B cell (primary cell): ENCODE results near the gene PRSS8. TPM values are rescaled to one million over a fixed set of nuclear protein-coding genes. Genes with fewer than 3 reads are reported as not detected.
"Not testable (repeated sequence)": the region's sequence is repeated elsewhere in the genome, so short reads cannot be mapped to it uniquely, and the experiment has no call there.

ENCODE experiments used
- ATAC-seq: fragments of 200-7000 bp; cut with Tn5 transposase; one replicate; pipeline ENCODE4 v1.10.0; 2021; ENCODE audit warnings: low read depth, mild to moderate bottlenecking, moderate number of reproducible peaks, moderate library complexity
- CTCF ChIA-PET: fragments of 350-600 bp; sonication (Branson Sonifier 250); formaldehyde crosslinking; loops from one replicate; lab custom pipeline; 2021; ENCODE audit warnings: antibody characterized with exemption, inconsistent platforms; lab: Charles Lee
- POLR2A ChIA-PET: fragments of 350-600 bp; sonication (Branson Sonifier 250); formaldehyde crosslinking; loops from one replicate; lab custom pipeline; 2021; ENCODE audit warnings: antibody characterized with exemption; lab: Charles Lee
- DNase-seq: peaks from one replicate; pipeline ENCODE4 v3.0.0; 2013
- H2AFZ ChIP-seq: 2 replicates; pipeline ENCODE4 v1.6.1; 2012; ENCODE audit warnings: mild to moderate bottlenecking, low read depth, low read length; ENCODE audit not compliant: insufficient read depth, poor library complexity, severe bottlenecking
- H3K27ac ChIP-seq, 2 donors: 1 replicate in 1 of 2; 2 replicates in 1 of 2; pipeline ENCODE4 v1.5.1; 2012 to 2013; ENCODE audit warnings: low read length in 2 of 2, mild to moderate bottlenecking in 2 of 2, moderate library complexity in 1 of 2
- H3K27me3 ChIP-seq, 4 experiments: fragments of 200-600 bp in 1 of 4; sonication (generic) in 1 of 4; replicated peaks in 1 of 4; 1 replicate in 2 of 4; 2 replicates in 2 of 4; pipeline versions ENCODE4 v1.6.1 to v1.7.0; 2013 to 2016; ENCODE audit warnings: low read length in 3 of 4, mild to moderate bottlenecking in 2 of 4, mixed read lengths in 1 of 4, moderate library complexity in 1 of 4; ENCODE audit not compliant: insufficient read depth in 4 of 4, control insufficient read depth in 3 of 4; ENCODE audit errors: control extremely low read depth in 1 of 4
- H3K36me3 ChIP-seq, 2 experiments: replicated peaks in 1 of 2; 1 replicate in 1 of 2; 2 replicates in 1 of 2; pipeline versions ENCODE4 v1.6.1 to v1.7.1; 2013; ENCODE audit warnings: low read length in 1 of 2; ENCODE audit not compliant: insufficient read depth in 2 of 2, control insufficient read depth in 1 of 2; ENCODE audit errors: control extremely low read depth in 1 of 2, extremely low read depth in 1 of 2
- H3K4me1 ChIP-seq, 2 donors: fragments of 200-600 bp in 1 of 2; sonication (generic) in 1 of 2; 1 replicate in 1 of 2; 2 replicates in 1 of 2; pipeline versions ENCODE4 v1.5.1 to v1.6.1; 2013 to 2017; ENCODE audit warnings: low read length in 2 of 2; ENCODE audit not compliant: control insufficient read depth in 2 of 2, insufficient read depth in 2 of 2
- H3K4me2 ChIP-seq: replicated peaks from 2 replicates; pipeline ENCODE3; 2012; ENCODE audit warnings: mild to moderate bottlenecking, low read depth, low read length; ENCODE audit not compliant: poor library complexity, severe bottlenecking
- H3K4me3 ChIP-seq, 5 experiments: fragments of 200-600 bp in 1 of 5; sonication (generic) in 1 of 5; 1 replicate in 3 of 5; 2 replicates in 2 of 5; pipeline versions ENCODE4 v1.5.1 to v1.7.0; 2011 to 2016; ENCODE audit warnings: low read length in 4 of 5, mild to moderate bottlenecking in 4 of 5, low read depth in 2 of 5, control low read depth in 1 of 5, moderate library complexity in 1 of 5; ENCODE audit not compliant: insufficient read depth in 1 of 5; ENCODE audit errors: control extremely low read depth in 1 of 5, extremely low read depth in 1 of 5
- H3K79me2 ChIP-seq: fragments of 200-600 bp; sonication (generic); one replicate; pipeline ENCODE4 v1.6.0; 2016; ENCODE audit warnings: low read length; ENCODE audit not compliant: control insufficient read depth, insufficient read depth
- H3K9ac ChIP-seq: fragments of 200-600 bp; sonication (generic); 2 replicates; pipeline ENCODE4 v1.6.1; 2017; ENCODE audit warnings: mild to moderate bottlenecking, low read length, moderate library complexity
- H3K9me3 ChIP-seq, 3 donors: one replicate each; pipeline versions ENCODE4 v1.6.1 to v1.7.1; 2013; ENCODE audit warnings: low read length in 2 of 3; ENCODE audit not compliant: control insufficient read depth in 2 of 3, insufficient read depth in 1 of 3; ENCODE audit errors: control extremely low read depth in 1 of 3
- H4K20me1 ChIP-seq: 2 replicates; pipeline ENCODE4 v1.6.0; 2012; ENCODE audit warnings: mild to moderate bottlenecking, low read length; ENCODE audit not compliant: insufficient read depth, control insufficient read depth, poor library complexity, severe bottlenecking
- H3K27ac Mint-ChIP-seq: one replicate; pipeline ENCODE4 v1.8.0; 2021; ENCODE audit warnings: mixed read lengths
- H3K27me3 Mint-ChIP-seq: one replicate; pipeline ENCODE4 v1.8.0; 2021; ENCODE audit warnings: mixed read lengths
- H3K4me1 Mint-ChIP-seq: one replicate; pipeline ENCODE4 v1.8.0; 2021; ENCODE audit warnings: mixed read lengths
- H3K4me3 Mint-ChIP-seq: one replicate; pipeline ENCODE4 v1.8.0; 2021; ENCODE audit warnings: mixed read lengths
- H3K9me3 Mint-ChIP-seq: one replicate; pipeline ENCODE4 v1.8.0; 2022; ENCODE audit warnings: mixed read lengths; ENCODE audit not compliant: insufficient read depth
- EZH2 ChIP-seq: IDR thresholded peaks from 2 replicates; pipeline ENCODE4 v1.6.1; 2012; ENCODE audit warnings: borderline replicate concordance, low read depth, mild to moderate bottlenecking, moderate library complexity, low read length; ENCODE audit not compliant: insufficient read depth, poor library complexity, severe bottlenecking
- WGBS: methylation state at CpG from one replicate; pipeline ENCODE4 v1.1.5; 2013; ENCODE audit warnings: missing lambda C conversion rate; ENCODE audit not compliant: insufficient coverage; 5-methylcytosine and 5-hydroxymethylcytosine counted together
- intact Hi-C: fragments of 100-400 bp; cut with micrococcal nuclease; formaldehyde crosslinking; loops from one replicate; pipeline ENCODE4 v1.10.0; 2022
- polyA plus RNA-seq: library from polyadenylated mRNA; depleted of rRNA; stranded (reverse); fragments of >200 nt; gene quantifications from 2 replicates; pipeline ENCODE4 v1.2.3, GENCODE V29; 2012
- total RNA-seq, 2 donors: library from RNA; stranded (reverse); fragments of 120-200 nt in 1 of 2; gene quantifications; 1 replicate in 1 of 2; 2 replicates in 1 of 2; pipeline versions ENCODE4 v1.2.3 to v1.2.4, GENCODE V29; 2013 to 2022
- TF ChIP-seq, protein P1 (sequence below): fragments of 200-600 bp; IDR thresholded peaks from one replicate; pipeline ENCODE4 v1.8.0; 2022; ENCODE audit warnings: antibody characterized with exemption, mild to moderate bottlenecking

The PRSS8 gene
- total and polyA plus RNA-seq, 2 donors (not counting 1 experiment from before 2014, with no cell fraction given): not detected

DNA sequence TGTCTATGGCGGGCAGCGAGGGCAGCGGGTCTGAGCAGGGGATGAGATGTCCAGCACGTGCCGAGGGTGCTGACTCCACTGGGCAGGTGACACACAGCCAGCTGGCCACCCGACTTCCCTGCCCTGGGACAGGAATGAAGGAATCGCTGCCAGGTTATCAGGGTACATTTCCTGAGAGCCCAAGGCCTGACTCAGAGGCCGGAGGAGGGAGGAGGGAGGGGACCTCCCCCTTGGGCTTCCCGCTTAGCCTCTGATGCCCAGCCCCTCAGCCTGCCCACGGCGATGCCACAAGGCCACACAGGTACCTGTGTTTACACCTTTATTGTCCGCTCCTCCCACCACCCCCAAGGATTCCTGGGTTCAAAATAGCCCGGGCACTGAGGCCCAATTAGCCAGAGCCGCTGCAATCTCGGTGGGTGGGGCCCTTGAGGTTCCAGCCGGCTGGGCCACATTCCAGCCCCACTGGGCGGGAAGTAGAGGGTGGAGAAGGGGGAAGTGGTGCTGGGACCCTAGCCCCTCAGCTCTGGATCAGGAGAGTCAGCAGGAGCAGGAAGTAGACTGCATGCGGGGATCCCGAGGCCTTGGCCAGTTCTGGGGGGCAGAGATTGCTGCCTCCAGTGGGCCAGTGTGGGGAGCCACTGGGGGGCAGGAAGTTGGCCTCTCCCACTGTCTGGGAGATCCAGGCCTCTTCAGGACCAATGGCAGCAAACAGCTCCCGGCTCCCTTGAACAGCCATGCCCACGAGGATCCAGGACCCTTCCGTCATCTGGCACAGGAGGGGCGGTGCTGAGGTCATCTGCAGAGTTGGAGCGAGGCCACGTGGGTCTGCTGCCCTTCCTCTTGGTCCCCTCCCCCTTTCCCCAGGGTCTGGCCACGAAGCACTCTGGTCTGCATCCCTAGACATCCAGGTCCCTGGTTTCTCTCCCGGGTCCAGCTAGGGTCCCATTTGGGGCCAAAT is 3.4 kb upstream of the PRSS8 start:
- Histone ChIP-seq H3K27ac (no peak overlapping the region), H2AFZ (no peak overlapping the region), H3K4me1 (peaks cover 6 to 13% of the 10 kb centered on the region in 2 donors), H3K4me2 (no peak overlapping the region), H3K9me3 (no peaks in the 10 kb centered on the region), H3K4me3 (no peak overlapping the region), H3K79me2 (no peaks in the 10 kb centered on the region), H3K9ac (no peak overlapping the region), H3K27me3 (no peaks in the 10 kb centered on the region), H4K20me1 (no peaks in the 10 kb centered on the region), H3K36me3 (no peaks in the 10 kb centered on the region)
- H3K27me3 Mint-ChIP-seq: no peaks in the 10 kb centered on the region
- ChIA-PET CTCF (interaction anchor here (0.9 kb wide), 1 partner anchor 21 kb away, joined by 4 read pairs; the partner anchor contains the start of gene KAT8), POLR2A (interaction anchor here (0.8 kb wide), 1 partner anchor 21 kb away, joined by 10 read pairs; no protein-coding TSS in a partner anchor)
- TF ChIP-seq, protein P1, sequence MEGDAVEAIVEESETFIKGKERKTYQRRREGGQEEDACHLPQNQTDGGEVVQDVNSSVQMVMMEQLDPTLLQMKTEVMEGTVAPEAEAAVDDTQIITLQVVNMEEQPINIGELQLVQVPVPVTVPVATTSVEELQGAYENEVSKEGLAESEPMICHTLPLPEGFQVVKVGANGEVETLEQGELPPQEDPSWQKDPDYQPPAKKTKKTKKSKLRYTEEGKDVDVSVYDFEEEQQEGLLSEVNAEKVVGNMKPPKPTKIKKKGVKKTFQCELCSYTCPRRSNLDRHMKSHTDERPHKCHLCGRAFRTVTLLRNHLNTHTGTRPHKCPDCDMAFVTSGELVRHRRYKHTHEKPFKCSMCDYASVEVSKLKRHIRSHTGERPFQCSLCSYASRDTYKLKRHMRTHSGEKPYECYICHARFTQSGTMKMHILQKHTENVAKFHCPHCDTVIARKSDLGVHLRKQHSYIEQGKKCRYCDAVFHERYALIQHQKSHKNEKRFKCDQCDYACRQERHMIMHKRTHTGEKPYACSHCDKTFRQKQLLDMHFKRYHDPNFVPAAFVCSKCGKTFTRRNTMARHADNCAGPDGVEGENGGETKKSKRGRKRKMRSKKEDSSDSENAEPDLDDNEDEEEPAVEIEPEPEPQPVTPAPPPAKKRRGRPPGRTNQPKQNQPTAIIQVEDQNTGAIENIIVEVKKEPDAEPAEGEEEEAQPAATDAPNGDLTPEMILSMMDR: no peak
- no peak for TF ChIP-seq EZH2
- WGBS: 94% methylated on average over 21 of the region's 27 CpGs
- H3K4me1 Mint-ChIP-seq: peaks cover 9% of the 10 kb centered on the region
- no peak for ATAC-seq
- H3K27ac Mint-ChIP-seq: no peak overlapping the region
- DNase-seq: no peak
- intact Hi-C loops: no loop called here
- no peaks in the 10 kb centered on the region for H3K9me3 Mint-ChIP-seq
- no peak overlapping the region for H3K4me3 Mint-ChIP-seq

DNA sequence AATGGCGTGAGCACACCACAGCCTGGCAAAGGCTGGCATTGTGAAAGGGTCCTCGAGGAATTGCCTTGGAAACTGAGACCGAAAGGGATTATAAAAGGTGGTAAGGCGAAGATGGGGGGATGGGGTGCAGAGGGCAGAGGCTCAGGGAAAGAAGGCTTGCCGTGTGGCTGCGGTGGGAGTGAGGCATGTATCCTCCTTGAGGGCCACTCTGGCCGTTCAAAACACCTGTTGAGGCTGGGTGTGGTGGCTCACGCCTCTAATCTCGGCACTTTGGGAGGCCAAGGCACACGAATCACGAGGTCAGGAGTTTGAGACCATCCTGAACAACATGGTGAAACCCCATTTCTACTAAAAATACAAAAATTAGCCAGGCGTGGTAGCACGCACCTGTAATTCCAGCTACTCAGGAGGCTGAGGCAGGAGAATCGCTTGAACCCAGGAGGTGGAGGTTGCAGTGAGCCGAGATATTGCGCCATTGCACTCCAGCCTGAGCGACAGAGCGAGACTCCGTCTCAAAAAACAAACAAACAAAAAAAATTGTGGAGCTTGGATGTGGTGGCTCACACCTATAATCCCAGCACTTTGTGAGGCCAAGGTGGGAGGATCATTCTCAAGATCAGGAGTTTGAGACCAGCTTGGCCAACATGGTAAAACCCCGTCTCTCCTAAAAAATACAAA is 1.4 kb upstream of the PRSS8 start:
- H3K9ac ChIP-seq, H3K27ac ChIP-seq, H3K4me3 ChIP-seq, H3K27ac Mint-ChIP-seq, H3K27me3 Mint-ChIP-seq, H3K4me2 ChIP-seq, ATAC-seq, H3K4me3 Mint-ChIP-seq, H4K20me1 ChIP-seq, H3K9me3 Mint-ChIP-seq, intact Hi-C loops, DNase-seq, H2AFZ ChIP-seq, H3K79me2 ChIP-seq, H3K27me3 ChIP-seq, H3K9me3 ChIP-seq, H3K36me3 ChIP-seq, H3K4me1 Mint-ChIP-seq, CTCF ChIA-PET, H3K4me1 ChIP-seq: not testable (repeated sequence)
- POLR2A ChIA-PET: interaction anchor here (1.2 kb wide), 1 partner anchor 10 kb away, joined by 3 read pairs; no protein-coding TSS in a partner anchor
- 94% methylated on average over 14 of the region's 20 CpGs for WGBS
